K562 (cell line): Measurements from ENCODE around the gene CFL1. TPM values are rescaled to one million over a fixed set of nuclear protein-coding genes. Genes with fewer than 3 reads are reported as not detected.
A peak's percentile ranks its signal among the peaks of the same experiment; 100 is the strongest.

ENCODE experiments used
- BMI1 ChIP-seq: fragments of 150-350 bp; IDR thresholded peaks from 2 replicates; pipeline ENCODE4 v1.6.1; 2014; ENCODE audit warnings: low read length
- CAMTA2 ChIP-seq: fragments of 250-450 bp; sonication (Bioruptor Pico); conservative IDR thresholded peaks from 2 replicates; pipeline ENCODE4 v1.5.1; 2022
- ELF4 ChIP-seq: fragments of 450-650 bp; formaldehyde crosslinking; IDR thresholded peaks from 2 replicates; pipeline ENCODE4 v1.4.0; 2022; ENCODE audit warnings: missing genetic modification characterization
- HIVEP1 ChIP-seq: fragments of 250-450 bp; sonication (Bioruptor Pico); IDR thresholded peaks from 2 replicates; pipeline ENCODE4 v1.4.0; 2020; ENCODE audit warnings: mild to moderate bottlenecking
- KLF16 ChIP-seq: IDR thresholded peaks from 2 replicates; pipeline ENCODE4 v1.6.1; 2016; ENCODE audit warnings: antibody characterized with exemption
- MAFF ChIP-seq: IDR thresholded peaks from 2 replicates; pipeline ENCODE4 v1.6.1; 2012; ENCODE audit warnings: low read length, improper control_type of control experiment
- NR2F6 ChIP-seq: fragments of 450-650 bp; formaldehyde crosslinking; IDR thresholded peaks from 2 replicates; pipeline ENCODE4 v1.4.0; 2020; ENCODE audit warnings: mild to moderate bottlenecking
- POLR2B ChIP-seq: fragments of 450-650 bp; IDR thresholded peaks from 2 replicates; pipeline ENCODE4 v1.6.1; 2018; ENCODE audit warnings: low read depth; ENCODE audit not compliant: partially characterized antibody
- RBM14 ChIP-seq: fragments of 200-400 bp; formaldehyde crosslinking; IDR thresholded peaks from 2 replicates; pipeline ENCODE4 v1.6.1; 2018; ENCODE audit warnings: low read depth, mild to moderate bottlenecking, low read length, moderate library complexity, borderline replicate concordance; ENCODE audit not compliant: insufficient read depth
- SRSF3 ChIP-seq: fragments of 200-400 bp; formaldehyde crosslinking; IDR thresholded peaks from 2 replicates; pipeline ENCODE4 v1.6.1; 2016; ENCODE audit warnings: mild to moderate bottlenecking, low read length, moderate library complexity; ENCODE audit not compliant: insufficient read depth
- TARDBP ChIP-seq: fragments of 450-650 bp; IDR thresholded peaks from 2 replicates; pipeline ENCODE4 v1.6.1; 2016
- WHSC1 ChIP-seq: IDR thresholded peaks from one replicate; pipeline ENCODE4 v1.6.1; 2012; ENCODE audit warnings: low read length, control low read depth, inconsistent platforms
- YBX1 ChIP-seq: fragments of 450-650 bp; IDR thresholded peaks from 2 replicates; pipeline ENCODE4 v1.7.1; 2016; ENCODE audit warnings: mild to moderate bottlenecking
- ZNF224 ChIP-seq: sonication (generic); formaldehyde crosslinking; IDR thresholded peaks from 2 replicates; pipeline ENCODE4 v1.8.0; 2022; ENCODE audit warnings: mild to moderate bottlenecking, missing genetic modification reagents
- ZNF354B ChIP-seq: fragments of 250-450 bp; sonication (Bioruptor Pico); IDR thresholded peaks from 2 replicates; pipeline ENCODE4 v1.4.0; 2020
- ZNF780A ChIP-seq: fragments of 250-450 bp; sonication (Bioruptor Pico); IDR thresholded peaks from 2 replicates; pipeline ENCODE4 v1.5.0; 2021; ENCODE audit warnings: mild to moderate bottlenecking
- polyA plus RNA-seq, 8 experiments: library from polyadenylated mRNA; depleted of rRNA in 4 of 8; stranded (reverse) in 5 of 8; unstranded in 3 of 8; fragments of >200 nt; fragmentation: Nextera tagmentation in 2 of 8; fragmentation: Illumina TruSeq in 1 of 8; extraction: Ambion mirVana in 2 of 8; extraction: Trizol in 1 of 8; gene quantifications; 2 replicates each; pipeline versions ENCODE4 v1.2.1 to v1.2.3, GENCODE V29; 2011 to 2014; ENCODE audit warnings: inconsistent platforms in 1 of 8, missing spikeins in 1 of 8
- total RNA-seq, 7 experiments: library from RNA; depleted of rRNA in 6 of 7; stranded (reverse); fragments of >200 nt in 6 of 7; fragmentation: Illumina TruSeq in 2 of 7; extraction: Trizol in 2 of 7; gene quantifications; 2 replicates each; pipeline versions ENCODE4 v1.2.1 to v1.2.3, GENCODE V29; 2011 to 2021; ENCODE audit warnings: low replicate concordance in 1 of 7
- TF ChIP-seq, protein P1 (sequence below): IDR thresholded peaks from 2 replicates; pipeline ENCODE4 v1.6.1; 2014; ENCODE audit warnings: antibody characterized with exemption
- TF ChIP-seq, protein P2 (sequence below): fragments of 250-450 bp; sonication (Bioruptor Pico); IDR thresholded peaks from 2 replicates; pipeline ENCODE4 v1.5.0; 2020; ENCODE audit warnings: mild to moderate bottlenecking, borderline replicate concordance
- TF ChIP-seq, protein P3 (sequence below): fragments of 450-650 bp; IDR thresholded peaks from 2 replicates; pipeline ENCODE4 v1.7.1; 2018; ENCODE audit warnings: mild to moderate bottlenecking, low read depth; ENCODE audit not compliant: partially characterized antibody
- TF ChIP-seq, protein P4 (sequence below): fragments of 450-650 bp; formaldehyde crosslinking; conservative IDR thresholded peaks from 2 replicates; pipeline ENCODE4 v1.4.0; 2022; ENCODE audit warnings: mild to moderate bottlenecking, missing genetic modification characterization
- TF ChIP-seq, protein P5 (sequence below): fragments of 450-650 bp; IDR thresholded peaks from 2 replicates; pipeline ENCODE4 v1.6.1; 2016; ENCODE audit warnings: antibody characterized with exemption

Gene CFL1
- total and polyA plus RNA-seq, 9 of the 15 experiments (the other 6 are each of a cell fraction or from before 2014, with no cell fraction given) = 105 to 1,101 (median 859) TPM

DNA sequence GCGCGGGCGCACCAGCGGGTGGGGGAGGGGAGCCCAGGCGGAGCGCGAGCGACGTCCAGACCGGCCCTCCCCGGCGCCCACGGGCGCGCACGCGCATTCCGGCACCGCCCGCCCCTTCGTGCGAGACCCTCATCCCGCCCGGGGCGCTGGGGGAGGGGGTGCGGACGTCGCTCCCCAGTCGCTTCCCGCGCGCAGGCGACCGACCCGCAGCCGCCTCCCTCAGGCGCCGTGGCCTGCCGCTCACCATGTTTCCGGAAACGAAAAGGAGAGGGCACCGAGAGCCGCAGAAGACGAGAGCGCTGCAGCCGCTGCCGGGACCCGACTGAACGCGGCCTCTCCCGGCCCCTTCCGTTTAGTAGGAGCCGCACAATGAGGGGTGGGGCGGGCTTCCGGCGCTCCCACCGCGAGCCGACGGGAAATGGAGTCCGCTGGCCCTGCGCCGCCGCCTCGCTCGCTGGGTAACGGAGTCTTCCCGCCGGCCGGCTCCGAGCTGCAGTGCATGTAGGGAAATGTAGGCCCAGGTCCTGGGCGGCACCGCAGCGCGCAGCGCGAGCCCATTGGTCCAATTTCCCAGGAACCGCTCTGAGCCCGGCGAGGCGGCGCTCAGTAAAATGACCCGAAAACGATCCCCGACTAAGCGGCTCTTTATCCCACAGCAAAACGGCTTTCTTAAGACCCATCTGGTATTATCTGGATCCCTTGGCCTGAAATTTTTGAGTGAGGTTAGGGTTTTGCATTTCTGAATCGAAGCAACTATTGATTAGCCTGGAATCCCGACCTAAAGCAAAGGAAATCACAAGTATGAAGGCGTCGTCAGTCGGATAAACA, at the start of gene CFL1 (continued):
- TF ChIP-seq, protein P1, sequence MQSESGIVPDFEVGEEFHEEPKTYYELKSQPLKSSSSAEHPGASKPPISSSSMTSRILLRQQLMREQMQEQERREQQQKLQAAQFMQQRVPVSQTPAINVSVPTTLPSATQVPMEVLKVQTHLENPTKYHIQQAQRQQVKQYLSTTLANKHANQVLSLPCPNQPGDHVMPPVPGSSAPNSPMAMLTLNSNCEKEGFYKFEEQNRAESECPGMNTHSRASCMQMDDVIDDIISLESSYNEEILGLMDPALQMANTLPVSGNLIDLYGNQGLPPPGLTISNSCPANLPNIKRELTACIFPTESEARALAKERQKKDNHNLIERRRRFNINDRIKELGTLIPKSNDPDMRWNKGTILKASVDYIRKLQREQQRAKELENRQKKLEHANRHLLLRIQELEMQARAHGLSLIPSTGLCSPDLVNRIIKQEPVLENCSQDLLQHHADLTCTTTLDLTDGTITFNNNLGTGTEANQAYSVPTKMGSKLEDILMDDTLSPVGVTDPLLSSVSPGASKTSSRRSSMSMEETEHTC = no peak
- no peak for TF ChIP-seq NR2F6 (CRISPR knock-in tag)
- TF ChIP-seq HIVEP1 (CRISPR knock-in tag) = no peak
- peak; percentile 86 for TF ChIP-seq ELF4
- TF ChIP-seq ZNF354B = no peak
- TF ChIP-seq SRSF3 = no peak
- TF ChIP-seq YBX1 = no peak
- TF ChIP-seq, protein P2, sequence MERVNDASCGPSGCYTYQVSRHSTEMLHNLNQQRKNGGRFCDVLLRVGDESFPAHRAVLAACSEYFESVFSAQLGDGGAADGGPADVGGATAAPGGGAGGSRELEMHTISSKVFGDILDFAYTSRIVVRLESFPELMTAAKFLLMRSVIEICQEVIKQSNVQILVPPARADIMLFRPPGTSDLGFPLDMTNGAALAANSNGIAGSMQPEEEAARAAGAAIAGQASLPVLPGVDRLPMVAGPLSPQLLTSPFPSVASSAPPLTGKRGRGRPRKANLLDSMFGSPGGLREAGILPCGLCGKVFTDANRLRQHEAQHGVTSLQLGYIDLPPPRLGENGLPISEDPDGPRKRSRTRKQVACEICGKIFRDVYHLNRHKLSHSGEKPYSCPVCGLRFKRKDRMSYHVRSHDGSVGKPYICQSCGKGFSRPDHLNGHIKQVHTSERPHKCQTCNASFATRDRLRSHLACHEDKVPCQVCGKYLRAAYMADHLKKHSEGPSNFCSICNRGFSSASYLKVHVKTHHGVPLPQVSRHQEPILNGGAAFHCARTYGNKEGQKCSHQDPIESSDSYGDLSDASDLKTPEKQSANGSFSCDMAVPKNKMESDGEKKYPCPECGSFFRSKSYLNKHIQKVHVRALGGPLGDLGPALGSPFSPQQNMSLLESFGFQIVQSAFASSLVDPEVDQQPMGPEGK (CRISPR knock-in tag) = no peak
- TF ChIP-seq POLR2B = peak; percentile 96
- TF ChIP-seq, protein P3, sequence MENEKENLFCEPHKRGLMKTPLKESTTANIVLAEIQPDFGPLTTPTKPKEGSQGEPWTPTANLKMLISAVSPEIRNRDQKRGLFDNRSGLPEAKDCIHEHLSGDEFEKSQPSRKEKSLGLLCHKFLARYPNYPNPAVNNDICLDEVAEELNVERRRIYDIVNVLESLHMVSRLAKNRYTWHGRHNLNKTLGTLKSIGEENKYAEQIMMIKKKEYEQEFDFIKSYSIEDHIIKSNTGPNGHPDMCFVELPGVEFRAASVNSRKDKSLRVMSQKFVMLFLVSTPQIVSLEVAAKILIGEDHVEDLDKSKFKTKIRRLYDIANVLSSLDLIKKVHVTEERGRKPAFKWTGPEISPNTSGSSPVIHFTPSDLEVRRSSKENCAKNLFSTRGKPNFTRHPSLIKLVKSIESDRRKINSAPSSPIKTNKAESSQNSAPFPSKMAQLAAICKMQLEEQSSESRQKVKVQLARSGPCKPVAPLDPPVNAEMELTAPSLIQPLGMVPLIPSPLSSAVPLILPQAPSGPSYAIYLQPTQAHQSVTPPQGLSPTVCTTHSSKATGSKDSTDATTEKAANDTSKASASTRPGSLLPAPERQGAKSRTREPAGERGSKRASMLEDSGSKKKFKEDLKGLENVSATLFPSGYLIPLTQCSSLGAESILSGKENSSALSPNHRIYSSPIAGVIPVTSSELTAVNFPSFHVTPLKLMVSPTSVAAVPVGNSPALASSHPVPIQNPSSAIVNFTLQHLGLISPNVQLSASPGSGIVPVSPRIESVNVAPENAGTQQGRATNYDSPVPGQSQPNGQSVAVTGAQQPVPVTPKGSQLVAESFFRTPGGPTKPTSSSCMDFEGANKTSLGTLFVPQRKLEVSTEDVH = peak; percentile 78
- TF ChIP-seq, protein P4, sequence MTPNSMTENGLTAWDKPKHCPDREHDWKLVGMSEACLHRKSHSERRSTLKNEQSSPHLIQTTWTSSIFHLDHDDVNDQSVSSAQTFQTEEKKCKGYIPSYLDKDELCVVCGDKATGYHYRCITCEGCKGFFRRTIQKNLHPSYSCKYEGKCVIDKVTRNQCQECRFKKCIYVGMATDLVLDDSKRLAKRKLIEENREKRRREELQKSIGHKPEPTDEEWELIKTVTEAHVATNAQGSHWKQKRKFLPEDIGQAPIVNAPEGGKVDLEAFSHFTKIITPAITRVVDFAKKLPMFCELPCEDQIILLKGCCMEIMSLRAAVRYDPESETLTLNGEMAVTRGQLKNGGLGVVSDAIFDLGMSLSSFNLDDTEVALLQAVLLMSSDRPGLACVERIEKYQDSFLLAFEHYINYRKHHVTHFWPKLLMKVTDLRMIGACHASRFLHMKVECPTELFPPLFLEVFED = peak; percentile 59; the same call in 1 of the 2 replicates
- no peak for TF ChIP-seq TARDBP
- TF ChIP-seq RBM14 = no peak; the same call in 1 of the 2 replicates
- TF ChIP-seq ZNF224 = no peak
- no peak; the same call in 1 of the 2 replicates for TF ChIP-seq CAMTA2 (CRISPR knock-in tag)
- no peak for TF ChIP-seq WHSC1
- no peak for TF ChIP-seq KLF16
- no peak for TF ChIP-seq BMI1
- no peak for TF ChIP-seq ZNF780A (CRISPR knock-in tag)
- TF ChIP-seq, protein P5, sequence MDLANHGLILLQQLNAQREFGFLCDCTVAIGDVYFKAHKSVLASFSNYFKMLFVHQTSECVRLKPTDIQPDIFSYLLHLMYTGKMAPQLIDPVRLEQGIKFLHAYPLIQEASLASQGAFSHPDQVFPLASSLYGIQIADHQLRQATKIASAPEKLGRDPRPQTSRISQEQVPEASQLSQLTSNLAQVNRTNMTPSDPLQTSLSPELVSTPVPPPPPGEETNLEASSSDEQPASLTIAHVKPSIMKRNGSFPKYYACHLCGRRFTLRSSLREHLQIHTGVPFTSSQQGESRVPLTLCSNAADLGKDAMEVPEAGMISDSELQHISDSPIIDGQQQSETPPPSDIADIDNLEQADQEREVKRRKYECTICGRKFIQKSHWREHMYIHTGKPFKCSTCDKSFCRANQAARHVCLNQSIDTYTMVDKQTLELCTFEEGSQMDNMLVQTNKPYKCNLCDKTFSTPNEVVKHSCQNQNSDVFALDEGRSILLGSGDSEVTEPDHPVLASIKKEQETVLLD = no peak
- TF ChIP-seq MAFF = no peak
